Lung (tissue), 12 donors: ENCODE measurements around the gene DNER. TPM values are rescaled to one million over a fixed set of nuclear protein-coding genes. Genes with fewer than 3 reads are reported as not detected.

Experiments used
- ATAC-seq: fragments of 200-7000 bp; cut with Tn5 transposase; one replicate; pipeline ENCODE4 v1.9.1; 2020; ENCODE audit warnings: moderate number of reproducible peaks; ENCODE audit not compliant: insufficient read depth, low FRiP score
- DNase-seq, 3 donors: peaks; one replicate each; pipeline ENCODE4 v3.0.0-alpha.2; 2013 to 2017
- H3K27ac ChIP-seq, 2 donors: one replicate each; pipeline ENCODE4 v1.5.1; 2013; ENCODE audit warnings: mild to moderate bottlenecking in 2 of 2, moderate library complexity in 2 of 2, control low read depth in 1 of 2, inconsistent platforms in 1 of 2, low read depth in 1 of 2, low read length in 1 of 2
- H3K27me3 ChIP-seq, 3 donors: one replicate each; pipeline ENCODE4 v1.5.1; 2013; ENCODE audit warnings: low read length in 2 of 3; ENCODE audit not compliant: control insufficient read depth in 3 of 3, insufficient read depth in 3 of 3
- H3K36me3 ChIP-seq, 4 donors: one replicate each; pipeline ENCODE4 v1.5.1; 2013; ENCODE audit warnings: low read length in 4 of 4, mild to moderate bottlenecking in 1 of 4, moderate library complexity in 1 of 4; ENCODE audit not compliant: control insufficient read depth in 4 of 4, insufficient read depth in 4 of 4
- H3K4me1 ChIP-seq, 5 donors: one replicate each; pipeline ENCODE4 v1.5.1; 2013; ENCODE audit warnings: low read length in 5 of 5, mild to moderate bottlenecking in 2 of 5, moderate library complexity in 1 of 5; ENCODE audit not compliant: control insufficient read depth in 5 of 5, insufficient read depth in 5 of 5
- H3K4me3 ChIP-seq: one replicate; pipeline ENCODE4 v1.5.1; 2013; ENCODE audit warnings: mild to moderate bottlenecking, control low read depth, moderate library complexity
- H3K9ac ChIP-seq, 2 donors: one replicate each; pipeline ENCODE4 v1.5.1; 2013; ENCODE audit warnings: low read length in 2 of 2, control low read depth in 1 of 2; ENCODE audit not compliant: insufficient read depth in 1 of 2
- H3K9me3 ChIP-seq, 4 donors: one replicate each; pipeline ENCODE4 v1.5.1; 2013; ENCODE audit warnings: low read length in 3 of 4, mild to moderate bottlenecking in 1 of 4, moderate library complexity in 1 of 4; ENCODE audit not compliant: control insufficient read depth in 4 of 4, insufficient read depth in 3 of 4
- WGBS, 2 donors: extraction: QIAGEN DNeasy Blood & Tissue Kit; methylation state at CpG; one replicate each; pipeline ENCODE4 v1.1.7; 2013; 5-methylcytosine and 5-hydroxymethylcytosine counted together
- polyA plus RNA-seq, 2 donors: library from polyadenylated mRNA; stranded (reverse); fragments of 200-250 nt; gene quantifications; one replicate each; pipeline ENCODE4 v1.2.1, GENCODE V29; 2013
- total RNA-seq, 2 donors: library from RNA; depleted of rRNA in 1 of 2; stranded (reverse); fragments of >200 nt in 1 of 2; gene quantifications; one replicate each; pipeline ENCODE4 v1.2.1, GENCODE V29; 2014 to 2021
- TF ChIP-seq, protein P1 (sequence below): IDR thresholded peaks from 2 replicates; pipeline ENCODE4 v1.5.1; 2012; ENCODE audit warnings: mild to moderate bottlenecking; ENCODE audit errors: control extremely low read depth, extremely low read depth
- donor health status: control.
- donor health status: control.
- donor health status: Bipolar disorder and iron deficiency.
- donor health status: healthy.
- donor health status: DM: yes; HTN: yes; CAD: no.

DNER gene
- total and polyA plus RNA-seq, 4 donors: 0.63 to 5.8 (median 3.3) TPM

DNA sequence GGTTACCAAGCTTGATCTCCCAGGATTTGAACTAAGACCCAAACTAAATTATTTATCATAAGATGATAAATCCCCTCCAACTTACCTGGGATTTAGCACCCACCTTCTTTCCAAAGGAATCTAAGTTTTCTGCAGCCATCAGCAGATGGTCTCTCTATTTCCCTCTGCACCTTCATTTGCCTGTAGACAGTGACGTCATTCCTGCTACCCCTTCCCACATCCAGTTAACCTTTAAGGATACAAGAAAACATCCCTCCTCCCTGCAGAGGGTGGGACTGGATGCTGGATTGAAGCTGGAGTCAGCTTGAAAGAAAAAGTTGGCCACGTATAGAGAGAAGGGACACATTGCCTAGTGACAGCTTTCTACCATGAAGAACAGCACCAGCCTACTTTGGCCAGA lies 3.7 kb upstream of the DNER start:
- TF ChIP-seq, protein P1, sequence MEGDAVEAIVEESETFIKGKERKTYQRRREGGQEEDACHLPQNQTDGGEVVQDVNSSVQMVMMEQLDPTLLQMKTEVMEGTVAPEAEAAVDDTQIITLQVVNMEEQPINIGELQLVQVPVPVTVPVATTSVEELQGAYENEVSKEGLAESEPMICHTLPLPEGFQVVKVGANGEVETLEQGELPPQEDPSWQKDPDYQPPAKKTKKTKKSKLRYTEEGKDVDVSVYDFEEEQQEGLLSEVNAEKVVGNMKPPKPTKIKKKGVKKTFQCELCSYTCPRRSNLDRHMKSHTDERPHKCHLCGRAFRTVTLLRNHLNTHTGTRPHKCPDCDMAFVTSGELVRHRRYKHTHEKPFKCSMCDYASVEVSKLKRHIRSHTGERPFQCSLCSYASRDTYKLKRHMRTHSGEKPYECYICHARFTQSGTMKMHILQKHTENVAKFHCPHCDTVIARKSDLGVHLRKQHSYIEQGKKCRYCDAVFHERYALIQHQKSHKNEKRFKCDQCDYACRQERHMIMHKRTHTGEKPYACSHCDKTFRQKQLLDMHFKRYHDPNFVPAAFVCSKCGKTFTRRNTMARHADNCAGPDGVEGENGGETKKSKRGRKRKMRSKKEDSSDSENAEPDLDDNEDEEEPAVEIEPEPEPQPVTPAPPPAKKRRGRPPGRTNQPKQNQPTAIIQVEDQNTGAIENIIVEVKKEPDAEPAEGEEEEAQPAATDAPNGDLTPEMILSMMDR: no peak
- Histone ChIP-seq H3K9ac (no peak overlapping the region), H3K9me3 (peaks cover 0 to 5% (median 0%) of the 10 kb centered on the region in 4 donors), H3K27ac (no peak overlapping the region), H3K4me1 (peaks cover 0 to 18% (median 5%) of the 10 kb centered on the region in 5 donors), H3K36me3 (no peaks in the 10 kb centered on the region), H3K4me3 (no peak overlapping the region), H3K27me3 (peaks cover 19 to 48% (median 25%) of the 10 kb centered on the region in 3 donors)
- WGBS, 2 donors: 50% methylated on average over 2 of the region's 2 CpGs
- ATAC-seq: no peak
- DNase-seq: no peak

DNA sequence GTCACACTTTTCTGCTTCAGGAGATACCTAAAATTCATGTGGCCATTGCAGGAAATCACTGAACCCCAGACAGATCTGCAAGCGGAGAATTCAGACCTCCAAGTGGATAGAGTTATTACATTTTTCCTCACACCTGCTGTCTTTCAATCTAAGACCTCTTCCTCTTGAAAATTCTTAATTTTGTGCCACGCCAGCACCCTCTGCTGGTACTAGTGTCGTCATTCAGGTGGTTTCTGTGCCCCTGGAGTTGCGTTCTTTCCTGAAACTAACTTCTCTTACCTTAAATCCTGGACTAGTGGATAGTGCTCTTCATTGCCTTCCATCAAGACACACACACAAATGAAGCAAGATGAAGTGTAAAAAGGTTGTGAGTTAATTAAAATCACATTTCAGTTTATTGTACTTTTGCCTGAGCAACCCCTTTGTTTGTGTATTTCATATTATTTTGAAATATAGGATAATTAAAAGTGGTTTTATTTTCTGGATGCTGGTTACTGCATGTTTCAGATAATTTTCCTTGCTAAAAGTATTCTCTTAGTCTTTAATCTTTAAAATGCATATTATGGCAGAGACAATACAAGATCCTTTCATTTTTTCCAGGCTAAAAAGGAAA lies 1.6 kb upstream of the DNER start:
- Histone ChIP-seq H3K9me3 (peaks cover 0 to 5% (median 0%) of the 10 kb centered on the region in 4 donors), H3K36me3 (no peaks in the 10 kb centered on the region), H3K4me1 (peaks cover 0 to 18% (median 5%) of the 10 kb centered on the region in 5 donors), H3K27me3 (peaks cover 19 to 68% (median 44%) of the 10 kb centered on the region in 3 donors), H3K27ac (no peak overlapping the region), H3K4me3 (no peak overlapping the region), H3K9ac (no peak overlapping the region)
- 6 to 9% methylated on average over 4 of the region's 4 CpGs for WGBS, 2 donors
- ATAC-seq (no peak), DNase-seq (peak in 1 of 3 donors; percentile 9)
- TF ChIP-seq, protein P1: no peak

DNA sequence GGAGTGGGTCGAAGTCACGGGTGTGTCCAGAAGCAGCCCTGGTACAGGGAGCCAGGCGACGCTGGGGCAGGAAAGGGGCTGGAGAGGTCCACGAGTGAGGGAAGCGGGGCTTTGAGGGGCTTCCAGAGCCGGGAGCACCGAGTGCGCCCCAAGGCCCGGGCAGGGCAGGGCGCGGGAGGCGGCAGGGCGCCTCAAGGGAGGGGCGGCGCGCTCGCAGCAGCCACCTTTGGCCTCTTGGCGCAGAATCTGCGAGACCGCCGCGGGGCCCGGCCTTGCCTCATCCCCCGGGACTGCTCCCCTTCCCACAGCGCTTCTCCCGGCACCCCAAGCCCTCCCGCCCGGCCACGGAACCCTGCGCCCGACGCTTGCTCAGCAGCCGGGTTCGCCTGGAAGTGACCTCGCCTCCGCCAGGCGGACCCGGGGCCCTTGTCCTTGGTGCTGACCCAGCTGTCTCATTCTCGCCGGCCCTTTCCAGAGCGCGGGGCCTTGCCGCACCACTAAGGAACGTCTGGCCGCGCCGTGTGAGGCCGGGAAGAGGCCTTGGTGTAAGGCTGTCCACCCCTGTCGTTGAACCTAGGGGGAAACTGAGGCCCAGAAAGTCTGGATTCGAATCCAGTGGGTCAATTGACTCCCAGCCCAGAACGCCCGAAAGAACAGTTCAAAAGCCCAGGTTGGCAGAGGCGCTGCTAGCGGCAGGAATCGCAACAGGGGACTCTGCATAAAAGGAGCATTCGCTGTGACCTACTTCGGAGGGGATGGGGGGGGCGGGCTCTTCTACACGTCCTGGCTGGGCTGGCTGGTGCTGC lies 584 bp upstream of the DNER start:
- no peak overlapping the region for H3K9ac ChIP-seq
- 2 to 3% methylated on average over 39 to 60 of the region's 60 CpGs for WGBS, 2 donors
- TF ChIP-seq, protein P1: no peak
- DNase-seq (peak; percentile 75 to 76 (median 75)), ATAC-seq (peak; percentile 73)
- peaks cover 0 to 18% (median 5%) of the 10 kb centered on the region in 5 donors for H3K4me1 ChIP-seq
- H3K27ac ChIP-seq: no peak overlapping the region
- peaks cover 19 to 76% (median 52%) of the 10 kb centered on the region in 3 donors for H3K27me3 ChIP-seq
- no peak overlapping the region for H3K4me3 ChIP-seq
- peaks cover 0 to 5% (median 0%) of the 10 kb centered on the region in 4 donors for H3K9me3 ChIP-seq
- H3K36me3 ChIP-seq: no peaks in the 10 kb centered on the region
